Measurements from ENCODE around the gene SLC35E2B. TPM values are rescaled to one million over a fixed set of nuclear protein-coding genes. Genes with fewer than 3 reads are reported as not detected.
A peak's percentile ranks its signal among the peaks of the same experiment; 100 is the strongest.
"Not testable (repeated sequence)": the region's sequence is repeated elsewhere in the genome, so short reads cannot be mapped to it uniquely, and the experiment has no call there.

The SLC35E2B gene
- total RNA-seq, 4 donors from 2014 or later: 38.2 to 67.8 (median 46.1) TPM

DNA sequence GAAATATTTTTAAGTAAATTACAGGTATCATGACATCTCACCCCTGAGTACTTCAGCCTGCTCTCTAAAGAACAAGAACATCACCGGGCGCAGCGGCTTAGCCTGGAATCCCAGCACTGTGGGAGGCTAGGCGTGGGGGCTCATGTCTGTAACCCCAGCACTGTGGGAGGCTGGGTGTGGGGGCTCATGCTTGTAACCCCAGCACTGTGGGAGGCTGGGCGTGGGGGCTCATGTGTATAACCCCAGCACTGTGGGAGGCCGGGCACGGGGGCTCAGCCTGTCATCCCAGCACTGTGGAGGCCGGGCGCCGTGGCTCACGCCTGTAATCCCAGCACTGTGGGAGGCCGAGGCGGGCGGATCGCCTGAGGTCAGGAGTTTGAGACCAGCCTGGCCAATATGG is 26.1 kb downstream of the SLC35E2B start:
- Histone ChIP-seq H3K36me3 (peaks cover 5 to 71% (median 20%) of the 10 kb centered on the region in 3 donors), H3K4me1 (peaks cover 0 to 6% (median 0%) of the 10 kb centered on the region in 4 donors), H3K27me3 (no peaks in the 10 kb centered on the region), H3K27ac (no peak overlapping the region), H3K9me3 (no peaks in the 10 kb centered on the region), H3K4me3 (no peak overlapping the region)
- no peak for DNase-seq (ENCODE audit: low spot score in 2 of 2)
- WGBS, 2 donors: 92 to 94% methylated on average over 15 of the region's 15 CpGs
- TF ChIP-seq EP300 (IDR thresholded peaks at IDR 0.05): no peak
- TF ChIP-seq, protein P1, sequence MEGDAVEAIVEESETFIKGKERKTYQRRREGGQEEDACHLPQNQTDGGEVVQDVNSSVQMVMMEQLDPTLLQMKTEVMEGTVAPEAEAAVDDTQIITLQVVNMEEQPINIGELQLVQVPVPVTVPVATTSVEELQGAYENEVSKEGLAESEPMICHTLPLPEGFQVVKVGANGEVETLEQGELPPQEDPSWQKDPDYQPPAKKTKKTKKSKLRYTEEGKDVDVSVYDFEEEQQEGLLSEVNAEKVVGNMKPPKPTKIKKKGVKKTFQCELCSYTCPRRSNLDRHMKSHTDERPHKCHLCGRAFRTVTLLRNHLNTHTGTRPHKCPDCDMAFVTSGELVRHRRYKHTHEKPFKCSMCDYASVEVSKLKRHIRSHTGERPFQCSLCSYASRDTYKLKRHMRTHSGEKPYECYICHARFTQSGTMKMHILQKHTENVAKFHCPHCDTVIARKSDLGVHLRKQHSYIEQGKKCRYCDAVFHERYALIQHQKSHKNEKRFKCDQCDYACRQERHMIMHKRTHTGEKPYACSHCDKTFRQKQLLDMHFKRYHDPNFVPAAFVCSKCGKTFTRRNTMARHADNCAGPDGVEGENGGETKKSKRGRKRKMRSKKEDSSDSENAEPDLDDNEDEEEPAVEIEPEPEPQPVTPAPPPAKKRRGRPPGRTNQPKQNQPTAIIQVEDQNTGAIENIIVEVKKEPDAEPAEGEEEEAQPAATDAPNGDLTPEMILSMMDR (IDR thresholded peaks at IDR 0.05): no peak
- no peak for TF ChIP-seq POLR2A (IDR thresholded peaks at IDR 0.05)

DNA sequence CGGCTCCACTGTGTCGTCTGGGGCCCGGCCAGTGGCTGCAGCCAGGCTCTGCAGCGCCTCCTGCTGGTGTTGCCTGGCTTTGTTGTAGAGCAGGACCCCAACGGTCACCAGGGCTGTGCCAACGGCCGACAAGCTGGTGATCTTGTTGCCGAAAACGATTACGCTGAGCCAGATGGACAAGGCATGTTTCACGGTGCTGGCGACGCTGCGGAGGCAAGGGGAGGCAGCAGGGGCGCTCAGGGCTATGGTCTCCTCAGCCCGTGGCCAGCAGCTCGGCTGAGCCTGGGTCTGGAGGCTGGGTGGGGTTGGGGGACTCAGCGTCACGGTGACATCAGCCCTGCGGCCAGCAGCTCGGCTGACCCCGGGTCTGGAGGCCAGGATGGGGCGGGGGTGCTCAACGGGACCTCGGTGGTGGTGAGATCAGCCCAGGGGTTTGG is 26.8 kb downstream of the SLC35E2B start:
- WGBS, 2 donors: 83 to 87% methylated on average over 19 to 25 of the region's 25 CpGs
- DNase-seq (ENCODE audit: low spot score in 2 of 2): no peak
- Histone ChIP-seq H3K4me3 (no peak overlapping the region), H3K27ac (no peak overlapping the region), H3K36me3 (peaks cover 5 to 64% (median 20%) of the 10 kb centered on the region in 3 donors), H3K27me3 (no peaks in the 10 kb centered on the region), H3K4me1 (peaks cover 0 to 6% (median 0%) of the 10 kb centered on the region in 4 donors), H3K9me3 (no peaks in the 10 kb centered on the region)
- no peak for TF ChIP-seq EP300 (IDR thresholded peaks at IDR 0.05)
- TF ChIP-seq POLR2A (IDR thresholded peaks at IDR 0.05): no peak
- TF ChIP-seq, protein P1 (IDR thresholded peaks at IDR 0.05): peak in 1 of 5 experiments; percentile 22

DNA sequence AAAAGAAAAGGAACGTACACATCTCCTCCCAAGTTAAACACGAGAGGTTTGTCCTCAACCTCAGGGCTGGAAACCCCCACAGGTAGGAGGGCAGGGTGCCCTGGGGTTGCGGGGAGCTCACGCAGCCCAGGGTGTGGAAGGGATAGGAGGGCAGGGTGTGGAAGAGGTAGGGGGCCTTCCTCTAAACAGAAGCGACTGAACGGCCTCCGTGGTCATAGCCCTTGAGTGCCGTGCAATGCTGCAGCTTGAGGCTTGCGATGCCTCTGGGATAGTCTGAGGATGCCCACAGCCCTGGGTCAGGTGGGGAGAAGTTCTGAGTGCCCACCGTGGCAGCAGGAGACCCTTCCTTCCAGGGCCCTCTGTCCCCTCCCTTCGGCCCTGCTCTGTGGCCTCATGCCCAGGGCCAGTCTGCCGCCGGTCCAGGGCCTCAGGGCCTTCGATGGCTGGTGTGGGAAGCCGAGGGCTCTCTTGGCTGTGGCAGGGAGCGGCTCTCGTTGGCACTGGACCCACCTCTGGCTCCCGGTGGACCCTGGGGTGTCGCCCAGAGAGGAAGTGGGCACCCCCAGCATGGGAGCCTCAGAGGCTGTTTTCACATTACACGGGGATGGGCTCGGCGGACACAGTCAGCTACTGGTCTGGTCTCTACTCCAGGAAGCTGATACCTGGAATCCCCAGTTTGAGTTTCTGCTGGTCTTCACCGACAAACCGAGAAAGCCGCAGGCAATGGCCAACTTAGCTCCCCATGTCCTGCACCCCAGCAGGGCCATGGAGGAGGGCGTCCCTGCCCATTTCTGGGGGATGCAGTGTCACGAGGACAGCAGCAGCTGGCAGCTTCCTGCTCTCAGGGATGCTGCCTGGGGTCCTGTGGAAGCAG is 27.4 kb downstream of the SLC35E2B start:
- H3K9me3 ChIP-seq: no peaks in the 10 kb centered on the region
- no peak overlapping the region for H3K4me3 ChIP-seq
- WGBS, 2 donors: 89 to 91% methylated on average over 13 to 14 of the region's 27 CpGs
- TF ChIP-seq, protein P1 (IDR thresholded peaks at IDR 0.05): no peak
- H3K4me1 ChIP-seq: peaks cover 0 to 6% (median 0%) of the 10 kb centered on the region in 4 donors
- H3K27me3 ChIP-seq: no peaks in the 10 kb centered on the region
- peaks cover 5 to 58% (median 20%) of the 10 kb centered on the region in 3 donors for H3K36me3 ChIP-seq
- H3K27ac ChIP-seq: no peak overlapping the region
- DNase-seq (ENCODE audit: low spot score in 2 of 2): no peak

DNA sequence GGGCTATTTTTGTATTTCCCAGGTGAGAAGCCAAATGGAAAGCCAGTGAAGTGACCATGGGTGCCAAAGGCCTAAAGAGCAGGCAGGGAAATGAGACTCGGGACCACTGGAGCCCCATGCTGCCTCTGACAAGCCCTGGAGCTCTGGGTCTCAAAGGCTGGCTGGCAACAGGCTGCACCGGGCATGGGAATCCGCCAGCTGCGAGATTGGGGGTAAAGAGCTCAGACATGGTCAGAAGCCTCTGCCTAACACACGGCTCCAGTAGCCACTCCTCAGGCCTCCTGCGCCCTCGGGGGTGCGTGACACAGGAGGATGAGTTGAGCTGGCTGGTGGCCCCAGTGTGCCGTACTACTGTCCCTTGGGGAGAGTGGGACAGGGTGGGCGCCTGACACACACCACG is 28.3 kb downstream of the SLC35E2B start:
- not testable (repeated sequence) for H3K9me3 ChIP-seq; H3K4me3 ChIP-seq; DNase-seq (ENCODE audit: low spot score in 2 of 2); H3K27me3 ChIP-seq; H3K27ac ChIP-seq
- WGBS, 2 donors: 54% methylated on average over 4 of the region's 11 CpGs; no CpG with 5 or more reads in 1 of the 2 donors
- peaks cover 0 to 10% (median 0%) of the 10 kb centered on the region in 4 donors for H3K4me1 ChIP-seq
- peaks cover 5 to 49% (median 17%) of the 10 kb centered on the region in 3 donors for H3K36me3 ChIP-seq

DNA sequence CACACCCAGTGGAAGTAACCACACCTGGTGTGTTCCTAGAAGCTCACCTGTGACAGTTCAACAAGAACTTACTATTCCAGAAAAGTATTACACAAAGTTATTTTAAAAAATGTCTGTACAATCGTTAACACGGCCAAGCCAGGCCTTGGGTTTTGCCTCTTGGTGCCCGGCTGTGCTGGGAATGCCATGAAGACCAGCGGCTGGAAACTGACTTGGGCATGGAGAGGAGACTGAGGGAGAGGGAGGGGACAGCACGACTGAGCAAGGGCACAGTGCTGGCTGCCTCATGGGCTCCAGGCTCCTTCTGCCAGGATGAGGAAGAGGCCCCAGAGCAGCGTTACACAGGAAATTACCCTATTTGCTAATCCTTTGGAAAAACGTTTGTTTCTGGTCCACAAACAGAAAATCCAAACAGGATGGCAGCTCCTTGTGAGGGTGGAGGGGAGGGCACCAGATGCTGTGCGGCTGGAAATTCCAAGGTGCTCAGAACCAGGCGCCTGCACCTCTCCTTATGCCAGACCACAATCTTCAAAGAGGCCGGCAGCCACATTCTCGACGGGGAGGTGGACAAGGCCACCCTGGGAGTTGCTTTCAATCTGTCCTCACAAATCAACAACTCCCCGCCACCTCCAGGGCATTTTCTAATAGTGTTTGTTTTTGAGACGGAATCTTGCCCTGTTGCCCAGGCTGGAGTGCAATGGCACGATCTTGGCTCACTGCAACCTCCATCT is 29.6 kb downstream of the SLC35E2B start:
- Histone ChIP-seq H3K27ac (peak overlapping the region in 2 of 4 donors; percentile 8 to 27), H3K4me1 (peaks cover 0 to 12% (median 0%) of the 10 kb centered on the region in 4 donors), H3K36me3 (peaks cover 5 to 38% (median 17%) of the 10 kb centered on the region in 3 donors)
- WGBS, 2 donors: 63 to 72% methylated on average over 12 to 15 of the region's 15 CpGs
- H3K4me3 ChIP-seq; H3K27me3 ChIP-seq; H3K9me3 ChIP-seq; DNase-seq (ENCODE audit: low spot score in 2 of 2): not testable (repeated sequence)

DNA sequence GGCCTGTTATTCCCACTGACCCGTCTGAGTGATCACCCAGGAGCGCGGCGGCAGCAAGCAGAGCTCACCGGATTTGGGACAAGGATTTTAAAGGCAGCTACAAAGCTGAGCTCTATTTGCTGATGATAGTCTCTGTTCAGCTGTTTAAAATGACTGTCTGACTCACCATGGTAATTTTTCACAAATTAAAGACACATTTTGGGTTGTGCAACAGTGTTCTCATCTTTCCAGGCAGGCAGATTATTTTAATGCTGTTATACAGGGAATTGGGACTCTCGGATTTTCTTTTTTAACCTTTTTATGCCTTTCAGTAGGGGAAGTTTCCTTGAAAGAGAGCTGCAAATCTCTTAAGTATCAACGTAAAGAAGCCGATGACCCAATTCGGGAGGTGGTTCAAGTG is 30.2 kb downstream of the SLC35E2B start:
- H3K4me1 ChIP-seq: peaks cover 0 to 15% (median 1%) of the 10 kb centered on the region in 4 donors
- 73 to 82% methylated on average over 4 to 9 of the region's 9 CpGs for WGBS, 2 donors
- H3K36me3 ChIP-seq: peaks cover 5 to 36% (median 17%) of the 10 kb centered on the region in 3 donors
- not testable (repeated sequence) for DNase-seq (ENCODE audit: low spot score in 2 of 2); H3K27me3 ChIP-seq; H3K9me3 ChIP-seq; H3K4me3 ChIP-seq
- peak overlapping the region in 2 of 4 donors; percentile 8 to 27 for H3K27ac ChIP-seq
